HepG2 (cell line): Measurements from ENCODE around the gene LDLRAD3. TPM values are rescaled to one million over a fixed set of nuclear protein-coding genes. Genes with fewer than 3 reads are reported as not detected.

Experiments
- ATAC-seq: fragments of 200-7000 bp; cut with Tn5 transposase; 3 replicates; pipeline ENCODE4 v1.9.1; 2020; ENCODE audit warnings: mild to moderate bottlenecking, moderate library complexity
- BruUV-seq: library from RNA; stranded (reverse); fragments of 400-500 nt; replicated peaks from 2 replicates; lab custom pipeline; 2021; lab: Mats Ljungman, UMichigan
- CTCF ChIA-PET: fragments of 300-600 bp; formaldehyde crosslinking; extraction: SDS; loops from one replicate; lab custom pipeline; 2021; ENCODE audit warnings: low total read pairs, inconsistent platforms, low intra/inter-chr PET ratio; lab: Yijun Ruan, JAX
- POLR2A ChIA-PET: fragments of 350-600 bp; sonication (Branson Sonifier 250); formaldehyde crosslinking; loops from one replicate; lab custom pipeline; 2020; ENCODE audit warnings: antibody characterized with exemption, inconsistent platforms; lab: Yijun Ruan, JAX
- DNase-seq: peaks from one replicate; pipeline ENCODE4 v3.0.0-alpha.2; 2015; ENCODE audit warnings: low spot score
- FAIRE-seq: peaks from 3 replicates; lab custom pipeline; 2011; peaks lifted over from hg19 to GRCh38; lab: Jason Lieb, UNC
- H2AFZ ChIP-seq: one replicate; pipeline ENCODE4 v1.6.1; 2011; ENCODE audit warnings: low read length, inconsistent platforms
- H3K27ac ChIP-seq: fragments of 300-600 bp; 3 replicates; pipeline ENCODE4 v1.8.0; 2011; ENCODE audit warnings: mixed run types, mild to moderate bottlenecking, mixed read lengths, low read length, inconsistent platforms; ENCODE audit not compliant: insufficient read depth; ENCODE audit errors: extremely low read length
- H3K27me3 ChIP-seq, 2 experiments: fragments of 200-600 bp in 1 of 2; 2 replicates in 1 of 2; 3 replicates in 1 of 2; pipeline versions ENCODE4 v1.6.0 to v1.8.0; 2011; ENCODE audit warnings: low read length in 2 of 2, mild to moderate bottlenecking in 2 of 2, moderate library complexity in 2 of 2, inconsistent platforms in 1 of 2; ENCODE audit not compliant: insufficient read depth in 2 of 2, control insufficient read depth in 1 of 2
- H3K36me3 ChIP-seq, 2 experiments: fragments of 200-600 bp in 1 of 2; replicated peaks in 1 of 2; 2 replicates in 1 of 2; 3 replicates in 1 of 2; pipeline versions ENCODE4 v1.5.1 to v1.8.0; 2011; ENCODE audit warnings: low read length in 2 of 2, inconsistent platforms in 1 of 2; ENCODE audit not compliant: insufficient read depth in 2 of 2, control insufficient read depth in 1 of 2
- H3K4me1 ChIP-seq: 2 replicates; pipeline ENCODE4 v1.5.1; 2012; ENCODE audit warnings: low read length, inconsistent platforms; ENCODE audit not compliant: insufficient read depth
- H3K4me2 ChIP-seq: 2 replicates; pipeline ENCODE4 v1.6.0; 2011; ENCODE audit warnings: low read depth, low read length, inconsistent platforms
- H3K4me3 ChIP-seq, 3 experiments: fragments of 200-600 bp in 1 of 3; sonication (generic), shearing (Covaris generic) in 1 of 3; replicated peaks in 1 of 3; 2 replicates each; pipeline ENCODE4 v1.5.1; 2011 to 2016; ENCODE audit warnings: low read length in 3 of 3, inconsistent platforms in 2 of 3, low read depth in 2 of 3, mild to moderate bottlenecking in 2 of 3, control low read depth in 1 of 3, mixed read lengths in 1 of 3; ENCODE audit not compliant: insufficient read depth in 1 of 3
- H3K79me2 ChIP-seq: one replicate; pipeline ENCODE4 v1.6.1; 2011; ENCODE audit warnings: low read length, inconsistent platforms; ENCODE audit not compliant: insufficient read depth
- H3K9ac ChIP-seq: 2 replicates; pipeline ENCODE4 v1.6.0; 2011; ENCODE audit warnings: mild to moderate bottlenecking, low read depth, low read length, inconsistent platforms; ENCODE audit not compliant: insufficient read depth
- H3K9me3 ChIP-seq: 2 replicates; pipeline ENCODE4 v1.5.1; 2012; ENCODE audit warnings: mild to moderate bottlenecking, low read length
- H4K20me1 ChIP-seq: 2 replicates; pipeline ENCODE4 v1.6.0; 2011; ENCODE audit warnings: inconsistent platforms, mild to moderate bottlenecking, low read length, moderate library complexity; ENCODE audit not compliant: insufficient read depth
- ATF5 ChIP-seq: sonication (generic); formaldehyde crosslinking; IDR thresholded peaks from 2 replicates; pipeline ENCODE4 v1.4.0; 2020; ENCODE audit warnings: mild to moderate bottlenecking, low read depth, missing genetic modification reagents
- GLMP ChIP-seq: sonication (generic); formaldehyde crosslinking; IDR thresholded peaks from 2 replicates; pipeline ENCODE4 v1.9.0; 2021; ENCODE audit warnings: missing genetic modification reagents, mild to moderate bottlenecking, borderline replicate concordance
- MTF1 ChIP-seq: sonication (generic); formaldehyde crosslinking; IDR thresholded peaks from 2 replicates; pipeline ENCODE4 v1.5.0; 2020; ENCODE audit warnings: missing genetic modification reagents
- PRDM15 ChIP-seq: sonication (generic); formaldehyde crosslinking; IDR thresholded peaks from 2 replicates; pipeline ENCODE4 v1.4.0; 2020; ENCODE audit warnings: missing genetic modification reagents
- SKIL ChIP-seq: sonication (generic); formaldehyde crosslinking; IDR thresholded peaks from 2 replicates; pipeline ENCODE4 v1.8.0; 2022; ENCODE audit warnings: missing genetic modification reagents, mild to moderate bottlenecking, moderate library complexity, borderline replicate concordance
- THAP8 ChIP-seq: sonication (generic); formaldehyde crosslinking; IDR thresholded peaks from 2 replicates; pipeline ENCODE4 v1.5.1; 2020; ENCODE audit warnings: missing genetic modification reagents, mild to moderate bottlenecking, borderline replicate concordance
- ZNF281 ChIP-seq: sonication (generic); formaldehyde crosslinking; IDR thresholded peaks from 2 replicates; pipeline ENCODE4 v1.4.0; 2020; ENCODE audit warnings: missing genetic modification reagents, borderline replicate concordance
- ZNF616 ChIP-seq: sonication (generic); formaldehyde crosslinking; IDR thresholded peaks from 2 replicates; pipeline ENCODE4 v1.5.0; 2020; ENCODE audit warnings: low read depth, mild to moderate bottlenecking, missing genetic modification reagents
- ZSCAN5A ChIP-seq: sonication (generic); formaldehyde crosslinking; IDR thresholded peaks from 2 replicates; pipeline ENCODE4 v1.8.0; 2022; ENCODE audit warnings: mild to moderate bottlenecking, missing genetic modification reagents, borderline replicate concordance
- WGBS: methylation state at CpG from one replicate; pipeline ENCODE4 v1.1.6; 2017; ENCODE audit warnings: low lambda C conversion rate; 5-methylcytosine and 5-hydroxymethylcytosine counted together
- in situ Hi-C: cut with HindIII; loops from 2 replicates; pipeline ENCODE4 v1.10.0; 2017; ENCODE audit warnings: low pct_unique_long_range_greater_than_20kb; ENCODE audit not compliant: extremely low pct_ligation_motif_present
- intact Hi-C: fragments of 100-400 bp; cut with micrococcal nuclease; formaldehyde crosslinking; loops from one replicate; pipeline ENCODE4 v1.10.0; 2022; ENCODE audit not compliant: unreplicated experiment
- polyA plus RNA-seq, 8 experiments: library from polyadenylated mRNA; depleted of rRNA in 3 of 8; stranded (reverse) in 7 of 8; unstranded in 1 of 8; fragments of >200 nt; fragmentation: Illumina TruSeq in 4 of 8; extraction: Trizol in 4 of 8; gene quantifications; 2 replicates each; pipeline versions ENCODE4 v1.2.1 to v1.2.3, GENCODE V29; 2011 to 2016; ENCODE audit warnings: low read depth in 4 of 8, missing spikeins in 1 of 8, mixed read lengths in 1 of 8; ENCODE audit not compliant: insufficient read depth in 1 of 8
- total RNA-seq, 5 experiments: library from RNA; depleted of rRNA; stranded (reverse); fragments of >200 nt; fragmentation: Illumina TruSeq; extraction: Trizol; gene quantifications; 2 replicates each; pipeline ENCODE4 v1.2.3, GENCODE V29; 2016; ENCODE audit warnings: low read depth in 1 of 5

Gene LDLRAD3
- total and polyA plus RNA-seq, 2 of the 13 experiments (the other 11 are each of a cell fraction or from before 2014, with no cell fraction given): 0.50 to 0.60 TPM

GRCh38 chr11:35964841-35965240, 21.0 kb downstream of the LDLRAD3 start:
- ATAC-seq: no peak
- no peaks in the 10 kb centered on the region for H3K79me2 ChIP-seq
- no peaks in the 10 kb centered on the region for H3K4me1 ChIP-seq
- WGBS: 3% methylated on average over 2 of the region's 2 CpGs
- in situ Hi-C loops: no loop called here
- no peak for FAIRE-seq
- no peaks in the 10 kb centered on the region for H4K20me1 ChIP-seq
- H3K27ac ChIP-seq: no peak overlapping the region
- no peak overlapping the region for H3K9ac ChIP-seq
- CTCF ChIA-PET: no interaction called here
- no peak overlapping the region for H2AFZ ChIP-seq
- H3K4me3 ChIP-seq: no peak overlapping the region
- H3K4me2 ChIP-seq: no peak overlapping the region
- POLR2A ChIA-PET: no interaction called here
- no peaks in the 10 kb centered on the region; a peak in 1 of 5 replicates for H3K27me3 ChIP-seq
- no peaks in the 10 kb centered on the region for H3K36me3 ChIP-seq
- no peak for DNase-seq
- peaks cover 8% of the 10 kb centered on the region; the same call in 1 of the 2 replicates for H3K9me3 ChIP-seq
- intact Hi-C loops: no loop called here
- BruUV-seq: no TSS peak
- TF ChIP-seq ZNF281 (CRISPR knock-in tag) (no peak), PRDM15 (CRISPR knock-in tag) (no peak), SKIL (CRISPR knock-in tag) (no peak), ATF5 (CRISPR knock-in tag) (no peak), MTF1 (no peak), ZSCAN5A (CRISPR knock-in tag) (no peak), ZNF616 (CRISPR knock-in tag) (no peak), GLMP (CRISPR knock-in tag) (no peak), THAP8 (CRISPR knock-in tag) (no peak)
